Stimulated activated CD8-positive, alpha-beta memory T cell treated with anti-CD3 and anti-CD28 coated beads, Interleukin-2, amount 100 ng/mL, for 1 hour (primary cell): ENCODE data around the gene SLC44A1.

ENCODE experiments used
- DNase-seq, 2 donors: peaks; one replicate each; pipeline ENCODE4 v3.0.0-alpha.2; 2020; ENCODE audit warnings: low read depth in 2 of 2

The SLC44A1 gene

GRCh38 chr9:105333076-105333475, 88.6 kb downstream of the SLC44A1 start:
- no peak for DNase-seq

GRCh38 chr9:105333811-105334210, 89.4 kb downstream of the SLC44A1 start:
- DNase-seq, result no peak

GRCh38 chr9:105338308-105338707, 93.9 kb downstream of the SLC44A1 start:
- DNase-seq, result no peak

GRCh38 chr9:105339849-105340248, 95.4 kb downstream of the SLC44A1 start:
- no peak for DNase-seq

GRCh38 chr9:105341434-105342146, 97.1 kb downstream of the SLC44A1 start:
- no peak for DNase-seq

- no peak for DNase-seq
These were observed 97.7 kb downstream of the SLC44A1 start for GRCh38 chr9:105342147-105342505.

GRCh38 chr9:105344283-105344682, 99.8 kb downstream of the SLC44A1 start:
- DNase-seq, result no peak

GRCh38 chr9:105345626-105346025, 101.2 kb downstream of the SLC44A1 start:
- no peak for DNase-seq

- DNase-seq, result no peak
These were observed 101.8 kb downstream of the SLC44A1 start for GRCh38 chr9:105346273-105346672.

- DNase-seq, result no peak
These were observed 110.0 kb downstream of the SLC44A1 start for GRCh38 chr9:105354448-105354847.

GRCh38 chr9:105355781-105356180, 111.3 kb downstream of the SLC44A1 start:
- no peak for DNase-seq

GRCh38 chr9:105357937-105358336, 113.5 kb downstream of the SLC44A1 start:
- DNase-seq, result no peak

- no peak for DNase-seq
These were observed 115.4 kb downstream of the SLC44A1 start for GRCh38 chr9:105359892-105360291.

GRCh38 chr9:105360344-105360743, 115.9 kb downstream of the SLC44A1 start:
- no peak for DNase-seq

- no peak for DNase-seq
These were observed 117.4 kb downstream of the SLC44A1 start for GRCh38 chr9:105361873-105362272.

- DNase-seq, result no peak
These were observed 118.0 kb downstream of the SLC44A1 start for GRCh38 chr9:105362470-105362869.

- DNase-seq, result no peak
These were observed 119.4 kb downstream of the SLC44A1 start for GRCh38 chr9:105363837-105364236.

- no peak for DNase-seq
These were observed 125.5 kb downstream of the SLC44A1 start for GRCh38 chr9:105369911-105370310.

- no peak for DNase-seq
These were observed 129.3 kb downstream of the SLC44A1 start for GRCh38 chr9:105373723-105374122.

- DNase-seq, result no peak
These were observed 130.9 kb downstream of the SLC44A1 start for GRCh38 chr9:105375323-105375722.

GRCh38 chr9:105376893-105377292, 132.4 kb downstream of the SLC44A1 start:
- DNase-seq, result no peak

- no peak for DNase-seq
These were observed 141.0 kb downstream of the SLC44A1 start for GRCh38 chr9:105385381-105385985.

- DNase-seq, result no peak
These were observed 145.3 kb downstream of the SLC44A1 start for GRCh38 chr9:105389796-105390195.

- DNase-seq, result no peak
These were observed 146.4 kb downstream of the SLC44A1 start for GRCh38 chr9:105390871-105391270.
